HG03558 (cell line): ENCODE measurements around the gene RAB11FIP4.

ENCODE experiments used
- ATAC-seq: cut with Tn5 transposase; IDR thresholded peaks from one replicate; pipeline ENCODE4 v1.9.1; 2021; ENCODE audit warnings: moderate number of reproducible peaks; ENCODE audit not compliant: unreplicated experiment; ENCODE audit errors: extremely low read depth

The RAB11FIP4 gene

DNA sequence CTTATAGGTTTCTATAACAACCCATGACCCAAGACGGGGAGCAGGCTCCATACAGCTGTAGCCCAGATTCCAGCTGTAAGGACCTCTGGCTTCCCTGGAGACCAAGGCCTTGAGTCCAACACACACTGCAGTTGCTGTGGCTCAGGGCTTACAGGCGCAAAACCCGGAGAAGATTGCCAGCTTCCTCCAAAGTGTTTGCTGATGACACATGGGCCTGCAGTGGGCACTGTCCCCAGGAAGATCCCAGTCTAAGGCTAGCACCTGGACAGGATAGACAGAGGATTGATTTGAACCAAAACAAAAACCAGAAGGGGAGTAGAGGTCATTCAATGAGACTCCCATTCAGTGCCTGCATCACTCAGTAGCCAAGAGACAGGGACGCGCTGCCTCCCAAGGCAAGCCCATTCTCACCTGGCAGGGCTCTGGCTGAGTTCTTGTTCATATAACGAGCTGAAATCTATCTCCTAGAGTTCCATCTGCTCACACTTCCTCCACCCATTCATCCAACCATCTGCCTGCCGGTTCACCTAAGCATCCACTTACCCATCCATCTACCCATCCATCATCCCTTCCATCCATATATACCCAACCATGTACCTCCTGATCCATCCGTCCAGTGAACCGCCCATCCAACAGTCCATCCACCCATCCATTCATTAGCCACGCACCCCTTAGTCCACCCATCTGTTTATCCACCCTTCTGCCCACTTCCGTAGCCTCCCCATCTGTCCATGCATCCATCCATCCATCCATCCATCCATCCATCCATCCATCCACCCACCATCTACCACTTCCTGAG lies 10.2 kb downstream of the RAB11FIP4 start:
- ATAC-seq: no peak

GRCh38 chr17:31404028-31404949 lies 12.8 kb downstream of the RAB11FIP4 start:
- ATAC-seq: no peak

GRCh38 chr17:31405890-31406371 lies 14.5 kb downstream of the RAB11FIP4 start:
- no peak for ATAC-seq

DNA sequence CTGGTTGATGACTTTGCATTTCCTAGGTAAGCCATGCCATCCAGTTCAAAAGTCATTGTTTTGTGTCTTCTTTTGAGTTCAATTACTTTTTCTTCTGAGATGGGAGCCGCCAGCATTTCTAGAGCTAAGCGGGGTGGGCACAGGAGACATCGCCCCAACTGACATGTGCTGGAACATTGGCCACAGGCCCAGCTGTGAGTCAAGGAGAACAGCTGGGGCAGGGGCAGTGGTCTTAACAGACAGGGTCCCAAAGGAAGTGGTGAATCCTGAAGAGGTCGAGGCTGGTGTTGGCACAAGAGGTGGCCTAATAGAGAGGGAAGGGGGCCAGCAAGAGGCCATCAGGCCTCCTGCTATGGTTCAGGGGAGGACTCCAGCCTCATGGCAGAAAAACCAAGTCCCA lies 17.1 kb downstream of the RAB11FIP4 start:
- ATAC-seq: no peak

DNA sequence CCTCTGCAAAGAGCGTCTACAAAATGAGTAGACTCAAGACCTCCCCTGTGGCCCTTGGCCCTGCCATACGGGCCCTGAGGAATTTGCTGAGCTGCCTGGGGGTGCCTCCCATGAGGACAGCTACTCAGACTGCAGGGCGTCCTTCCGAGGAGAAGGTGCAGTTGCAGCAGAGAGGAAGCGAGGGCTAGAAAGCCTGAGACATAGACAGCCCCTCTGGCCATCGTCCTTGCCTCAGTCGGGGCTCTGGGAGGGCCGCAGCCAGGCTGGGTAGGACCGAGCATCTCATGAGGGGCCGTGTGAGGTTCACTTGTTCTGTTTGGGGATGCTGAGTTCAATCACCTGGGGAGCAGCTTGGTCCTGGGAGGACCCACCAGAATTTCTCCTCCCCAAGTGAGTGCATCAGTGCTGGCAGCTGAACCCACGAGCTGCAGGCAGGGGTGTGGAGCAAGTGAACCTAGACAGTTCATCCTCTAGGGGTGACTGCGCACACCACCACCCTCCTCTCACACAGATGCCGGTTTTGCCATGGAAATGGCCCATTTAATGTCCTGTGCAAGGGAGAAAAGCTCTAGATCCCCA lies 20.3 kb downstream of the RAB11FIP4 start:
- no peak for ATAC-seq

DNA sequence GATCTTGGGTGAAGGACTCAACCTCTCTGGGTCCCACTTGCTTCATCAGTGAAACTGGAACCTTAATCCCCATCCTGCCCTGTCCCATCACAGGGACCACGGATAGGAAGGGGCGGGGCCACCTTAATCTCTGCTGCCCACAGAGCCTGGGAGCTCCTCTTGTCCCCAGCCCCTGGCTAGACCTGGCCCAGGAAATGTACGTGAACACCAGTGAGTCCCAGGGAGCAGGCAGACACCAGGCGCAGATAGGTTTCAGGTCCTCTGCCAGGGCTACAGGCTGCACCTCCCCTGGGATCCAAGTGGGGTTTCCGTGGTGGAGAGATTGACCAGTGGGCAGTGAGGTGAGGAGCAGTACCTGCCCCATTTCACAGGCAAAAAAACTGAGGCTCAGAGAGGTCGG lies 21.0 kb downstream of the RAB11FIP4 start:
- no peak for ATAC-seq

DNA sequence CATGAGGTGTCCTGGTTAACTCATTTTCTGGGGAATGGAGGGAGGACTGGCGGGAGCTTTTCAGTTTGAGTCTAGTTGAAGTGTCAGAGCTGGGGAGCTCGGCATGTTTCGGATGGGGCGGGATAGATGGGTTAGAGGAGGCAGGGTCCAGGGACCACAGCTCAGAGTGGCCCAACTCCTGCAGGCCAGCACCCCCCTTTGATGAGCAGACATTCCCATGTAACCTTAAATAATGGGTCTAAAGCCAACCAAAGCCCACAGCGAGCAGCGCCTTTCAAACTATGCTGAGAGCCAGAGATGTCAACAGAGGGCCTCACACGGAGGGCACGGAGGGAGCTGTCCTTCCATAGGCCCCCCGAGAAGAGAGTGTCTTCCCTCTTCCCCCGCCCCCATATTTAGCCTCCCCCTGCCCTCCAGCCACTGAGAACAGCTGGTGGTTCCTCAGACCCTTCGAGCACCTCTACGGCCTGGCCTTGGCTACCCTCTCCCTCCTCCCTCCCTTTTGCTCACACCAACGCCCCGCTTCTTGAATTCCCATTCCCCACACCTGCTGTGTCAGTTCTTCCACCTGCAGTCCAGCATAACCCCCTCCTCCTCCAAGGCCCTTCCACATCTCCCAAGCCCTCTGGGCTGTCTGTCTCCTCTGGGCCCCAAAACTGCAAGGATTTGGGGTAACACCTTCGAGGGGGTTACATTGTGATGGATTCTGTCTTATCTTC lies 21.8 kb downstream of the RAB11FIP4 start:
- ATAC-seq: no peak

- ATAC-seq: no peak
These were observed 22.5 kb downstream of the RAB11FIP4 start for GRCh38 chr17:31413874-31414549.

DNA sequence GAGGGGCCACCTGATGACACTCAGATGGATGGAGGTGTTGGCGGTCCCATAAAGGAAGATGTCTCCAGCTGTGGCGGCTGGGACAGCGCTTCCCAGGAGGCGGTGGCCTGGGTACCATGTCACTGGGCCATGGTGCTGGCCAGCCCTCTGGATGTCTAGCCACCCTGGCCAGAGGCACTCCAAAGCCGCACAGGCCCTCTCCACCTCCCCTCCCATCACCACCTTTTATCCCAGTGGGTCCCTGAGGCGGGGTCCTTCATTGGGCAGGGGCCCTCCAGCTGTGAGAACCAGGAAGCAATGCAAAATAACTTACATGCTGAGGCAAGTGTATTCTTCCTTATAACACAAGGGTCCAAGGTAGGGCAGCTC lies 23.1 kb downstream of the RAB11FIP4 start:
- ATAC-seq: no peak

DNA sequence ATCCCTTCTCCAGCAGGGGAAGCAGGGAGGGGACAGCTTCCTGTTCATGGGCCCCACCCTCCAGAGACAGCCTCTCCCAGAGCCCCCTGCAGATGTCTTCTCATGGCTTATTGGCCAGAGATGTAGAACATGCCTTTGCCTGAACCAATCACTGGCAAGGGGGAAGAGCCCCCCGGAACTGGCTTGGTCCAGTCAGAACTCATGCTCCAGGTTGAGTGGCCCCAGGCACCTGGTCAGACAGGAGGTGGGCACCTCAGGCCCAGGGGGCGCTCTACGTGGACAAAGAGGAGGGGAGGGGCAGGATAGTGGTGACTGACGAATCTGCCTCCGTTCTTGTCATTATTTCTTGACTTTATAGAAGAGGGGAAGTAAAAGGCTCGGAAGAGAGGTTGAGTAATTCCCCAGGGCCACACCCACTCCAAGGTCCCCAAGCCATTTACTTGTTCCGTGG lies 23.6 kb downstream of the RAB11FIP4 start:
- no peak for ATAC-seq

GRCh38 chr17:31415640-31416502 lies 24.4 kb downstream of the RAB11FIP4 start:
- no peak for ATAC-seq

- no peak for ATAC-seq
These were observed 25.0 kb downstream of the RAB11FIP4 start for GRCh38 chr17:31416503-31416923.

GRCh38 chr17:31417051-31417792 lies 25.7 kb downstream of the RAB11FIP4 start:
- no peak for ATAC-seq

DNA sequence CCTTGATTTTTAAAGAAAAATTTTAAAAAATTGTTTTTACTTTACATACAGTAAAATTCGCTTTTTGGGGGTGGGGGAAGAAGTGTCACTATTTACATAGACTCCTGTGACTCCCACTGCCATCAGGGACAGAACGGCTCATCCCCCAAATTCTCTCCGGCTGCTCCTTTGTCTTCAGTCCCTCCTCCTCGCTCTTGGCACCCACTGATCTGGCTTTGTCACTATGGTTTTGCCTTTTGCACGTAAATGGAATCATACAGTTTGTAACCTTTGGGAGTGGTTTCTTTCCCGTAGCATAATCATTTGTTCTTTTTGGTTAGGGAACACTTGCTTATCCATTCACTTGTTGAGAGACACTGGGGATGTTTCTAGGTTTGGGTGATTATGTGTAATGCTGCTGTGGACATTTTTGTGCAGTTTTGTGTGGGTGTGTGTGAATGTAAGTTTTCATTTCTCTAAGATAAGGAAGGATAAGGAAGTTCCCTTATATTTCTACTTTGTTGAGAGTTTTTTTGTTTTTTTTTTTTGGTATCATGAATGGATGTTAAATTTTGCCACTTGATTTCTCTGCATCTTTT lies 27.4 kb downstream of the RAB11FIP4 start:
- ATAC-seq: no peak

DNA sequence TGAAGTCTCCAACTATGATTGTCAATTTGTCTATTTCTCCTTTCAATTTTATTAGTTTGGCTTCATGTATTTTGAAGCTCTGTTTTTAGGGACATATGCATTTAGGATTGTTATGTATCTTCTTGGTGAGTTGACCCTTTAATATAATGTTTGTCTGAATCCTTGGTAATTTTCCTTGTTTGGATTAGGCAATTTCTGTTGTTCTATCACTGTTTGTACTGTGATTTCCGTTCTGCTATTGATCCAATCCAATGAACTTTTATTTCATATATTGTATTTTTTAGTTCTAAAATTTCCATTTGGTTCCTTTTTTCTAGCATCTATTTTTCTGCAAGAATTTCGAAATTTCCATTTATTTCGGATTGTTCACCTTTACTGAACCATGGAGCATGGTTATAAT lies 31.0 kb downstream of the RAB11FIP4 start:
- no peak for ATAC-seq

DNA sequence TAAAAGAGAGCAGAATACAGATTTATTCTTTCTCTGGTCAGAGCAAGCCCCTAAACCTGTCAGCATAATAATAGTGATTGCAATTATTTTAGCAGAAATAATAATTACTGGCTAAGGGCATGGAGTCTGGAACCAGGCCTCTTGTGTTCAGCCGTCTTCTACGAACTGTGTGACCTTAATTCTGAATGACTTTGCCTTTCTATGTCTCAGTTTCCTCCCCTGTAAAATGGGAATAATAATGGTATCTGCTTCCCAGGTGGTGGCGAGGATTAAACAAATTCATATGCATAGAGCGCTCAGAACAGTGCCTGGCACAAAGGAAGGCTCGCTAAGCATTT lies 33.4 kb downstream of the RAB11FIP4 start:
- no peak for ATAC-seq

DNA sequence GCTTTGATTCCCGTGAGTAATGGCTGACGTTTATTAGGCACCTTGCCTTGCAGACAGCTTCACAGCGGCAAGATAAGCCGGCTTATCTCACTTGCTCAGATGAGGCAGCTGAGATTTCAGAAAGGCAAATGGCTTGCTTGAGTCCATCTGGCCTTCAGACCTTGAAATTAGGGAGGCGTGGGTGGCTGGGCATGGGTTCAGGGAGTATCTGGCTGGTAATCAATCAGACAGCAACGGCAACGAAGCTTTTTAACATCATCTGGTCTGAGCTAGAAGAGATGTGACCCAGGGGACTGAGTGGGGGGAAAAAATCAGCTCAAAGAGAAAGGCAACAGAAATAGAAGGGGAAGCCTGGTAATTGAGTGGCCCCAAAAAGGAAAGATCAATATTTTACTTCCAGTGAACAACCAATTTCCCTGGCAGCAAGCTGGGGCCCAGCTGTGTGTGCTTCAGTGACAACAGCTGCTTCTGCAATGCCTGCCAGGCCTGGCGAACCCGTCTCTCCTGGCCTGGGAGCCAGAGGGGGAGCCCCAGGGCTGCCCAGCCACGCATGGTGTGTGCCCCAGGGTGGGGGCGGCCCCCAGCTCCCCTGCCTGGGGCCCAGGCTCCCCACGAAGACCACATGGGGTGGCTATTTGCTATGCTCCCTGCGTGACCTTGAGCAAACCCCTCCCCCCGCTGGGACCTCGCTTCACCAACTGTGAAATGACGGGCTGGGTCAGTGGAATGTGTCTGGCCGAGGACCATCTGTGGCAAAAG lies 34.0 kb downstream of the RAB11FIP4 start:
- ATAC-seq: no peak
